Ovary (tissue), 9 donors: ENCODE results near the gene ACTL7A. TPM values are rescaled to one million over a fixed set of nuclear protein-coding genes. Genes with fewer than 3 reads are reported as not detected.
"Not testable (repeated sequence)": the region's sequence is repeated elsewhere in the genome, so short reads cannot be mapped to it uniquely, and the experiment has no call there.

Experiments used
- DNase-seq, 5 donors: peaks; one replicate each; pipeline ENCODE4 v3.0.0-alpha.2; 2019 to 2020
- H3K27ac ChIP-seq, 2 donors: fragments of 200-600 bp; one replicate each; pipeline versions ENCODE4 v1.5.1 to v1.8.0; 2019 to 2022
- H3K27me3 ChIP-seq: fragments of 200-600 bp; one replicate; pipeline ENCODE4 v1.8.0; 2022
- H3K36me3 ChIP-seq: fragments of 200-600 bp; sonication (generic); one replicate; pipeline ENCODE4 v1.5.1; 2019
- H3K4me1 ChIP-seq: one replicate; pipeline ENCODE4 v1.8.1; 2013; ENCODE audit warnings: mild to moderate bottlenecking, moderate library complexity; ENCODE audit not compliant: insufficient read depth
- H3K4me3 ChIP-seq: fragments of 200-600 bp; sonication (generic); one replicate; pipeline ENCODE4 v1.5.1; 2017
- H3K9me3 ChIP-seq, 2 donors: fragments of 200-600 bp in 1 of 2; sonication (generic) in 1 of 2; one replicate each; pipeline versions ENCODE4 v1.5.1 to v1.8.1; 2013 to 2019; ENCODE audit warnings: mild to moderate bottlenecking in 1 of 2, moderate library complexity in 1 of 2
- CTCF ChIP-seq, 3 donors: fragments of 450-650 bp in 2 of 3; fragments of 200-600 bp in 1 of 3; IDR thresholded peaks; one replicate each; pipeline versions ENCODE4 v1.5.1 to v1.8.0; 2016 to 2022; ENCODE audit warnings: antibody characterized with exemption in 3 of 3, mild to moderate bottlenecking in 1 of 3
- EP300 ChIP-seq: sonication (generic); formaldehyde crosslinking; IDR thresholded peaks from one replicate; pipeline ENCODE4 v1.6.1; 2017; ENCODE audit warnings: antibody characterized with exemption
- POLR2A ChIP-seq: fragments of 450-650 bp; IDR thresholded peaks from one replicate; pipeline ENCODE4 v1.6.1; 2017; ENCODE audit warnings: antibody characterized with exemption, mild to moderate bottlenecking, moderate library complexity
- WGBS, 3 donors: extraction: QIAGEN DNeasy Blood & Tissue Kit in 1 of 3; methylation state at CpG; one replicate each; pipeline versions ENCODE4 v1.1.5 to v1.1.7; 2013 to 2017; 5-methylcytosine and 5-hydroxymethylcytosine counted together
- intact Hi-C, 4 donors: fragments of 100-400 bp; cut with DNase I; formaldehyde crosslinking; loops; one replicate each; pipeline versions ENCODE4 v1.11.0 to v1.15.1; 2022 to 2023
- polyA plus RNA-seq, 2 donors: library from polyadenylated mRNA; stranded (reverse); fragments of 200-250 nt in 1 of 2; fragments of 350-450 nt in 1 of 2; fragmentation: Illumina TruSeq in 1 of 2; extraction: RNeasy Lipid Tissue Mini Kit (QIAGEN cat#74804) in 1 of 2; gene quantifications; one replicate each; pipeline ENCODE4 v1.2.3, GENCODE V29; 2013 to 2014
- total RNA-seq, 7 donors: library from RNA; depleted of rRNA in 2 of 7; stranded (reverse); fragments of >200 nt in 2 of 7; fragmentation: NEBNext Ultra II Directional in 3 of 7; extraction: Animal tissue kit (Norgen Biotek cat#: 25700) in 3 of 7; gene quantifications; one replicate each; pipeline versions ENCODE4 v1.1.0 to v1.2.4, GENCODE V29; 2016 to 2023
- donor health status: DM: no; HTN: no; CAD: no; lungs with moderate emphysema.
- donor health status: DM: no; HTN: no; CAD: no.
- donor health status: Bipolar disorder and iron deficiency.
- donor health status: DM: yes; HTN: yes; CAD: no.
- donor health status: DM: no; HTN: no; CAD: no.
- donor health status: DM: yes; HTN: yes; CAD: no.

ACTL7A gene
- total and polyA plus RNA-seq, 9 donors: not detected

- no peak overlapping the region for H3K4me3 ChIP-seq
- intact Hi-C loops: loop anchor here in 2 of 4 donors (10.0 kb wide), 2 partner anchors 417 to 427 kb away; partner anchors contain the start of gene EPB41L4B (in 1 of the 2)
- H3K27me3 ChIP-seq: no peaks in the 10 kb centered on the region
- no peaks in the 10 kb centered on the region for H3K36me3 ChIP-seq
- TF ChIP-seq EP300: no peak
- no peak for TF ChIP-seq CTCF (IDR thresholded peaks at IDR 0.05)
- no peak for TF ChIP-seq POLR2A
- no peak overlapping the region for H3K27ac ChIP-seq
- no peaks in the 10 kb centered on the region for H3K4me1 ChIP-seq
- DNase-seq: no peak
- 92 to 94% (median 94%) methylated on average over 2 of the region's 2 CpGs for WGBS, 3 donors
- H3K9me3 ChIP-seq: no peaks in the 10 kb centered on the region
These were observed 35.4 kb downstream of the ACTL7A start for GRCh38 chr9:108897324-108898096.

- H3K9me3 ChIP-seq, H3K36me3 ChIP-seq, H3K4me3 ChIP-seq, H3K27ac ChIP-seq, H3K27me3 ChIP-seq, DNase-seq, H3K4me1 ChIP-seq: not testable (repeated sequence)
- intact Hi-C loops: loop anchor here in 2 of 4 donors (10.0 kb wide), 2 partner anchors 416 to 426 kb away; partner anchors contain the start of gene EPB41L4B (in 1 of the 2)
- whole genome bisulfite sequencing, 3 donors: 93 to 95% (median 93%) methylated on average over 8 of the region's 8 CpGs
These were observed 37.1 kb downstream of the ACTL7A start for GRCh38 chr9:108899023-108899695.

- 84 to 93% (median 92%) methylated on average over 5 of the region's 5 CpGs for WGBS, 3 donors
- Histone ChIP-seq H3K4me1 (no peaks in the 10 kb centered on the region), H3K4me3 (no peak overlapping the region), H3K9me3 (no peaks in the 10 kb centered on the region), H3K36me3 (no peaks in the 10 kb centered on the region), H3K27me3 (no peaks in the 10 kb centered on the region), H3K27ac (no peak overlapping the region)
- DNase-seq: no peak
- TF ChIP-seq CTCF (IDR thresholded peaks at IDR 0.05) (no peak), POLR2A (no peak), EP300 (no peak)
- intact Hi-C loops: no loop called here
These were observed 38.1 kb downstream of the ACTL7A start for GRCh38 chr9:108900176-108900575.

- Histone ChIP-seq H3K36me3 (no peaks in the 10 kb centered on the region), H3K27me3 (no peaks in the 10 kb centered on the region), H3K9me3 (no peaks in the 10 kb centered on the region), H3K27ac (no peak overlapping the region), H3K4me3 (no peak overlapping the region), H3K4me1 (no peaks in the 10 kb centered on the region)
- intact Hi-C loops: no loop called here
- TF ChIP-seq POLR2A (no peak), CTCF (IDR thresholded peaks at IDR 0.05) (no peak), EP300 (no peak)
- 85 to 90% (median 87%) methylated on average over 2 of the region's 2 CpGs for WGBS, 3 donors
- DNase-seq: no peak
These were observed 41.5 kb downstream of the ACTL7A start for GRCh38 chr9:108903420-108904103.
